ENCODE data around the gene GBP7. TPM values are rescaled to one million over a fixed set of nuclear protein-coding genes. Genes with fewer than 3 reads are reported as not detected.

GBP7 gene
- total RNA-seq, 1 experiment from 2014 or later: not detected

GRCh38 chr1:89169166-89169565 lies 6.6 kb downstream of the GBP7 start:
- H3K27ac ChIP-seq: no peak overlapping the region
- no peaks in the 10 kb centered on the region for H4K20me1 ChIP-seq (ENCODE audit: insufficient read depth)
- intact Hi-C loops (cut with micrococcal nuclease; ENCODE audit: unreplicated experiment): no loop called here
- POLR2A ChIA-PET (ENCODE audit: unreplicated experiment): no interaction called here
- H2AFZ ChIP-seq: no peak overlapping the region
- DNase-seq: no peak
- no peak overlapping the region for H3K4me3 ChIP-seq
- BruUV-seq (replicated peaks): no TSS peak
- no peaks in the 10 kb centered on the region for H3K4me1 ChIP-seq (replicated peaks; ENCODE audit: insufficient read depth)
- CTCF ChIA-PET: no interaction called here
- H3K9me3 ChIP-seq (ENCODE audit: insufficient read depth, low read depth): no peaks in the 10 kb centered on the region
- no peaks in the 10 kb centered on the region for H3K36me3 ChIP-seq (ENCODE audit: low read depth)
- TF ChIP-seq EZH2 (IDR thresholded peaks at IDR 0.05; ENCODE audit: low read depth) (no peak), CTCF (conservative IDR thresholded peaks at IDR 0.05) (no peak)
- H3K79me2 ChIP-seq (ENCODE audit: low read depth): no peaks in the 10 kb centered on the region
- H3F3A ChIP-seq (ENCODE audit: insufficient read depth, low read depth): no peaks in the 10 kb centered on the region
- H3K27me3 ChIP-seq (ENCODE audit: insufficient read depth, low read depth): no peaks in the 10 kb centered on the region
- H3K9me2 ChIP-seq (ENCODE audit: insufficient read depth): 0 out of 2 replicates have a peak, but pooled peaks cover 6% of the 10 kb centered on the region
- no peak overlapping the region for H3K4me2 ChIP-seq

- intact Hi-C loops (cut with micrococcal nuclease; ENCODE audit: unreplicated experiment): no loop called here
- H2AFZ ChIP-seq: no peak overlapping the region
Observed at GRCh38 chr1:89167590-89168230, 8.1 kb downstream of the GBP7 start.

GRCh38 chr1:89166705-89167104 lies 9.1 kb downstream of the GBP7 start:
- Histone ChIP-seq H3K27ac (no peak overlapping the region), H4K20me1 (ENCODE audit: insufficient read depth) (no peaks in the 10 kb centered on the region), H3K4me1 (replicated peaks; ENCODE audit: insufficient read depth) (no peaks in the 10 kb centered on the region), H3K4me2 (no peak overlapping the region), H3K9me3 (ENCODE audit: insufficient read depth, low read depth) (no peaks in the 10 kb centered on the region), H2AFZ (no peak overlapping the region), H3K27me3 (ENCODE audit: insufficient read depth, low read depth) (no peaks in the 10 kb centered on the region), H3K79me2 (ENCODE audit: low read depth) (no peaks in the 10 kb centered on the region), H3K4me3 (no peak overlapping the region), H3F3A (ENCODE audit: insufficient read depth, low read depth) (no peaks in the 10 kb centered on the region), H3K36me3 (ENCODE audit: low read depth) (no peaks in the 10 kb centered on the region), H3K9me2 (ENCODE audit: insufficient read depth) (no peaks in the 10 kb centered on the region)
- intact Hi-C loops (cut with micrococcal nuclease; ENCODE audit: unreplicated experiment): no loop called here
- CTCF ChIA-PET: no interaction called here
- no TSS peak for BruUV-seq (replicated peaks)
- no peak for DNase-seq
- TF ChIP-seq EZH2 (IDR thresholded peaks at IDR 0.05; ENCODE audit: low read depth) (no peak), CTCF (conservative IDR thresholded peaks at IDR 0.05) (no peak)
- POLR2A ChIA-PET (ENCODE audit: unreplicated experiment): no interaction called here

More at GRCh38 chr1:89167590-89168230, 8.1 kb downstream of the GBP7 start:
- Histone ChIP-seq H4K20me1 (ENCODE audit: insufficient read depth) (no peaks in the 10 kb centered on the region), H3K27ac (no peak overlapping the region), H3K4me1 (replicated peaks; ENCODE audit: insufficient read depth) (no peaks in the 10 kb centered on the region), H3K9me2 (ENCODE audit: insufficient read depth) (0 out of 2 replicates have a peak, but pooled peaks cover 6% of the 10 kb centered on the region), H3F3A (ENCODE audit: insufficient read depth, low read depth) (no peaks in the 10 kb centered on the region), H3K9me3 (ENCODE audit: insufficient read depth, low read depth) (no peaks in the 10 kb centered on the region), H3K4me2 (no peak overlapping the region), H3K36me3 (ENCODE audit: low read depth) (no peaks in the 10 kb centered on the region), H3K4me3 (no peak overlapping the region), H3K27me3 (ENCODE audit: insufficient read depth, low read depth) (no peaks in the 10 kb centered on the region), H3K79me2 (ENCODE audit: low read depth) (no peaks in the 10 kb centered on the region)
- BruUV-seq (replicated peaks): no TSS peak
- DNase-seq: no peak
- POLR2A ChIA-PET (ENCODE audit: unreplicated experiment): no interaction called here
- CTCF ChIA-PET: no interaction called here
- TF ChIP-seq CTCF (conservative IDR thresholded peaks at IDR 0.05) (no peak), EZH2 (IDR thresholded peaks at IDR 0.05; ENCODE audit: low read depth) (no peak)
